H1 (cell line): ENCODE data around the gene ALOX5. TPM values are rescaled to one million over a fixed set of nuclear protein-coding genes. Genes with fewer than 3 reads are reported as not detected.

Experiments
- BRCA1 ChIP-seq: IDR thresholded peaks from 2 replicates; pipeline ENCODE4 v1.6.1; 2012; ENCODE audit warnings: low read depth, low read length, improper control_type of control experiment
- KDM1A ChIP-seq: fragments of 200-600, 300-600 bp; sonication (generic); IDR thresholded peaks from 2 replicates; pipeline ENCODE4 v1.7.1; 2016; ENCODE audit warnings: mild to moderate bottlenecking, low read length, borderline replicate concordance
- RAD21 ChIP-seq, 2 experiments: IDR thresholded peaks in 1 of 2; conservative IDR thresholded peaks in 1 of 2; 2 replicates each; pipeline ENCODE4 v1.6.1; 2011; ENCODE audit warnings: low read depth in 2 of 2, low read length in 2 of 2, improper control_type of control experiment in 1 of 2, inconsistent platforms in 1 of 2, mild to moderate bottlenecking in 1 of 2, moderate library complexity in 1 of 2
- polyA plus RNA-seq, 7 experiments: library from polyadenylated mRNA; depleted of rRNA in 3 of 7; stranded (reverse) in 5 of 7; unstranded in 2 of 7; fragments of >200 nt in 5 of 7; fragments of 200-250 nt in 2 of 7; gene quantifications; 1 replicate in 5 of 7; 2 replicates in 1 of 7; 4 replicates in 1 of 7; pipeline versions ENCODE4 v1.2.1 to v1.2.3, GENCODE V29; 2011 to 2013; ENCODE audit warnings: missing spikeins in 2 of 7, mixed read lengths in 2 of 7
- total RNA-seq: library from RNA; stranded (reverse); fragmentation: NEBNext Ultra II Directional; extraction: Animal tissue kit (Norgen Biotek cat#: 25700); gene quantifications from 2 replicates; pipeline ENCODE4 v1.2.1, GENCODE V29; 2021
- TF ChIP-seq, protein P1 (sequence below): fragments of 300-600 bp; sonication (generic); IDR thresholded peaks from 2 replicates; pipeline ENCODE4 v1.7.1; 2012; ENCODE audit warnings: low read length, moderate library complexity, mild to moderate bottlenecking, inconsistent platforms; ENCODE audit not compliant: insufficient replicate concordance

The ALOX5 gene
- total and polyA plus RNA-seq, 2 of the 8 experiments (the other 6 are each of a cell fraction or from before 2014, with no cell fraction given): 1.6 to 3.8 TPM

DNA sequence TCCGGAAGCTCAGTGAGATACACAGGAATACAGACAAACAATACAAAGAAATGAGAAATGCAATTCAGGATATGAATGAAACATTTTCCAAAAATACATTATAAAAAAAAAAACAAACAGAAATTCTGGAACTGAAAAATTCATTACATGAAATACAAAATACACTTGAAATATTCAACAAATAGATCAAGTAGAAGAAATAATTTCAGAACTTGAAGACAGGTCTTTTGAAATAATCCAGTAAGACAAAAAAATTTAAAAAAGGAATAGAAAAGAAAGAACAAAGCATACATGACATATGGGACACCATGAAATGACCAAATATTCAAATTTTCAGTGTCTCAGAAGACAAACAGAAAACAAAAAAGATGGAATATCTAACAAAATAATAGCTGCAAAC, 102.5 kb downstream of the ALOX5 start (continued):
- TF ChIP-seq, protein P1, sequence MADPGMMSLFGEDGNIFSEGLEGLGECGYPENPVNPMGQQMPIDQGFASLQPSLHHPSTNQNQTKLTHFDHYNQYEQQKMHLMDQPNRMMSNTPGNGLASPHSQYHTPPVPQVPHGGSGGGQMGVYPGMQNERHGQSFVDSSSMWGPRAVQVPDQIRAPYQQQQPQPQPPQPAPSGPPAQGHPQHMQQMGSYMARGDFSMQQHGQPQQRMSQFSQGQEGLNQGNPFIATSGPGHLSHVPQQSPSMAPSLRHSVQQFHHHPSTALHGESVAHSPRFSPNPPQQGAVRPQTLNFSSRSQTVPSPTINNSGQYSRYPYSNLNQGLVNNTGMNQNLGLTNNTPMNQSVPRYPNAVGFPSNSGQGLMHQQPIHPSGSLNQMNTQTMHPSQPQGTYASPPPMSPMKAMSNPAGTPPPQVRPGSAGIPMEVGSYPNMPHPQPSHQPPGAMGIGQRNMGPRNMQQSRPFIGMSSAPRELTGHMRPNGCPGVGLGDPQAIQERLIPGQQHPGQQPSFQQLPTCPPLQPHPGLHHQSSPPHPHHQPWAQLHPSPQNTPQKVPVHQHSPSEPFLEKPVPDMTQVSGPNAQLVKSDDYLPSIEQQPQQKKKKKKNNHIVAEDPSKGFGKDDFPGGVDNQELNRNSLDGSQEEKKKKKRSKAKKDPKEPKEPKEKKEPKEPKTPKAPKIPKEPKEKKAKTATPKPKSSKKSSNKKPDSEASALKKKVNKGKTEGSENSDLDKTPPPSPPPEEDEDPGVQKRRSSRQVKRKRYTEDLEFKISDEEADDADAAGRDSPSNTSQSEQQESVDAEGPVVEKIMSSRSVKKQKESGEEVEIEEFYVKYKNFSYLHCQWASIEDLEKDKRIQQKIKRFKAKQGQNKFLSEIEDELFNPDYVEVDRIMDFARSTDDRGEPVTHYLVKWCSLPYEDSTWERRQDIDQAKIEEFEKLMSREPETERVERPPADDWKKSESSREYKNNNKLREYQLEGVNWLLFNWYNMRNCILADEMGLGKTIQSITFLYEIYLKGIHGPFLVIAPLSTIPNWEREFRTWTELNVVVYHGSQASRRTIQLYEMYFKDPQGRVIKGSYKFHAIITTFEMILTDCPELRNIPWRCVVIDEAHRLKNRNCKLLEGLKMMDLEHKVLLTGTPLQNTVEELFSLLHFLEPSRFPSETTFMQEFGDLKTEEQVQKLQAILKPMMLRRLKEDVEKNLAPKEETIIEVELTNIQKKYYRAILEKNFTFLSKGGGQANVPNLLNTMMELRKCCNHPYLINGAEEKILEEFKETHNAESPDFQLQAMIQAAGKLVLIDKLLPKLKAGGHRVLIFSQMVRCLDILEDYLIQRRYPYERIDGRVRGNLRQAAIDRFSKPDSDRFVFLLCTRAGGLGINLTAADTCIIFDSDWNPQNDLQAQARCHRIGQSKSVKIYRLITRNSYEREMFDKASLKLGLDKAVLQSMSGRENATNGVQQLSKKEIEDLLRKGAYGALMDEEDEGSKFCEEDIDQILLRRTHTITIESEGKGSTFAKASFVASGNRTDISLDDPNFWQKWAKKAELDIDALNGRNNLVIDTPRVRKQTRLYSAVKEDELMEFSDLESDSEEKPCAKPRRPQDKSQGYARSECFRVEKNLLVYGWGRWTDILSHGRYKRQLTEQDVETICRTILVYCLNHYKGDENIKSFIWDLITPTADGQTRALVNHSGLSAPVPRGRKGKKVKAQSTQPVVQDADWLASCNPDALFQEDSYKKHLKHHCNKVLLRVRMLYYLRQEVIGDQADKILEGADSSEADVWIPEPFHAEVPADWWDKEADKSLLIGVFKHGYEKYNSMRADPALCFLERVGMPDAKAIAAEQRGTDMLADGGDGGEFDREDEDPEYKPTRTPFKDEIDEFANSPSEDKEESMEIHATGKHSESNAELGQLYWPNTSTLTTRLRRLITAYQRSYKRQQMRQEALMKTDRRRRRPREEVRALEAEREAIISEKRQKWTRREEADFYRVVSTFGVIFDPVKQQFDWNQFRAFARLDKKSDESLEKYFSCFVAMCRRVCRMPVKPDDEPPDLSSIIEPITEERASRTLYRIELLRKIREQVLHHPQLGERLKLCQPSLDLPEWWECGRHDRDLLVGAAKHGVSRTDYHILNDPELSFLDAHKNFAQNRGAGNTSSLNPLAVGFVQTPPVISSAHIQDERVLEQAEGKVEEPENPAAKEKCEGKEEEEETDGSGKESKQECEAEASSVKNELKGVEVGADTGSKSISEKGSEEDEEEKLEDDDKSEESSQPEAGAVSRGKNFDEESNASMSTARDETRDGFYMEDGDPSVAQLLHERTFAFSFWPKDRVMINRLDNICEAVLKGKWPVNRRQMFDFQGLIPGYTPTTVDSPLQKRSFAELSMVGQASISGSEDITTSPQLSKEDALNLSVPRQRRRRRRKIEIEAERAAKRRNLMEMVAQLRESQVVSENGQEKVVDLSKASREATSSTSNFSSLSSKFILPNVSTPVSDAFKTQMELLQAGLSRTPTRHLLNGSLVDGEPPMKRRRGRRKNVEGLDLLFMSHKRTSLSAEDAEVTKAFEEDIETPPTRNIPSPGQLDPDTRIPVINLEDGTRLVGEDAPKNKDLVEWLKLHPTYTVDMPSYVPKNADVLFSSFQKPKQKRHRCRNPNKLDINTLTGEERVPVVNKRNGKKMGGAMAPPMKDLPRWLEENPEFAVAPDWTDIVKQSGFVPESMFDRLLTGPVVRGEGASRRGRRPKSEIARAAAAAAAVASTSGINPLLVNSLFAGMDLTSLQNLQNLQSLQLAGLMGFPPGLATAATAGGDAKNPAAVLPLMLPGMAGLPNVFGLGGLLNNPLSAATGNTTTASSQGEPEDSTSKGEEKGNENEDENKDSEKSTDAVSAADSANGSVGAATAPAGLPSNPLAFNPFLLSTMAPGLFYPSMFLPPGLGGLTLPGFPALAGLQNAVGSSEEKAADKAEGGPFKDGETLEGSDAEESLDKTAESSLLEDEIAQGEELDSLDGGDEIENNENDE: no peak
- TF ChIP-seq BRCA1: no peak
- TF ChIP-seq RAD21 (IDR thresholded peaks at IDR 0.05 in 1 of 2, conservative IDR thresholded peaks at IDR 0.05 in 1 of 2; ENCODE audit: low read depth in 2 of 2, low read length in 2 of 2): no peak
- no peak for TF ChIP-seq KDM1A
